Cardiac muscle cell (in vitro differentiated cells and primary cell): ENCODE data around the gene CTIF. TPM values are rescaled to one million over a fixed set of nuclear protein-coding genes. Genes with fewer than 3 reads are reported as not detected.

Experiments used
- DNase-seq, 2 donors: peaks; one replicate each; pipeline versions ENCODE4 v3.0.0 to v3.0.0-alpha.2; 2010 to 2017; ENCODE audit warnings: low read depth in 1 of 2, low spot score in 1 of 2
- H3K27ac ChIP-seq: fragments of 200-600 bp; sonication (generic); 2 replicates; pipeline ENCODE4 v1.5.1; 2016
- H3K27me3 ChIP-seq: fragments of 200-600 bp; sonication (generic); 2 replicates; pipeline ENCODE4 v1.6.0; 2016; ENCODE audit warnings: control low read depth
- H3K36me3 ChIP-seq: fragments of 200-600 bp; sonication (generic); 2 replicates; pipeline ENCODE4 v1.5.1; 2016; ENCODE audit warnings: control low read depth
- H3K4me1 ChIP-seq: fragments of 200-600 bp; sonication (generic); 2 replicates; pipeline ENCODE4 v1.8.1; 2017; ENCODE audit warnings: low read depth, mild to moderate bottlenecking, mixed run types
- H3K4me3 ChIP-seq: fragments of 200-600 bp; sonication (generic); 2 replicates; pipeline ENCODE4 v1.5.1; 2016; ENCODE audit warnings: mild to moderate bottlenecking
- H3K9me3 ChIP-seq: fragments of 200-600 bp; sonication (generic); 2 replicates; pipeline ENCODE4 v1.5.1; 2017; ENCODE audit warnings: low read depth, mild to moderate bottlenecking, control low read depth
- CTCF ChIP-seq: IDR thresholded peaks from 2 replicates; pipeline ENCODE4 v1.5.1; 2012; ENCODE audit warnings: low read depth, mild to moderate bottlenecking, low read length
- polyA plus RNA-seq: library from polyadenylated mRNA; unstranded; fragments of >200 nt; fragmentation: Nextera tagmentation; extraction: Ambion mirVana; gene quantifications from 2 replicates; pipeline ENCODE4 v1.2.1, GENCODE V29; 2016
- total RNA-seq: library from RNA; depleted of rRNA; stranded (reverse); fragments of >200 nt; gene quantifications from 2 replicates; pipeline ENCODE4 v1.2.3, GENCODE V29; 2016

CTIF gene
- total and polyA plus RNA-seq, 2 experiments from 2014 or later: 16.5 to 22.0 TPM

DNA sequence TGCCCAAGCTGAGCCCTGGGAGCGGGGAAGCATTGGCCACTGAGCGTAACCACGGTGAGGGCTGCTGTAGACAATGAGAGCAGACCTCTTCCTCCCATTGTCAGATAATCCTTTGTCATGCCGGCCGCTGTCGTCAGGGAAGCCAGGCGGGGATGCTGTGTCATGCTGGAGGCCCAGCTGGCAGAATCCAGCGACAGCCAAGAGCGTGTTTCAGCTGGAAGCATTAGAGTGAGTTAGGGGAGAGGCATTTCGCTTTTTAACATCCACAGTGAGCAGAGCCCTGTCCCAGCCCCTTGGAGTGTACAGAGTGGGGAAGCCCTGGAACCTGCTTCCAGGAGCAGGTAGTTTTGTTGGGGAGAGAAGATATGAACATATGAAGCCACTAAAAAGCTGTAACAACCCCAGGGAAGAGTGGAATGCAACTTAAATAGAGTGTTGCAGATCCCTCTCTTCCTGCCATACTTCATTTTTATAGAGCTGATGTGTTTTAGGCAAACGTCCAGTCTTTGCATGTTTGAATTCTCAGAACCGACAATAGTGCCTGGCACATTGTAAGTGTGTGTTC lies 7.0 kb downstream of the CTIF start:
- peak; percentile 60 to 73 for DNase-seq
- Histone ChIP-seq H3K27me3 (no peaks in the 10 kb centered on the region), H3K4me1 (peaks cover 11% of the 10 kb centered on the region), H3K27ac (no peak overlapping the region), H3K9me3 (no peaks in the 10 kb centered on the region), H3K4me3 (no peak overlapping the region), H3K36me3 (no peaks in the 10 kb centered on the region)
- no peak for TF ChIP-seq CTCF

- Histone ChIP-seq H3K36me3 (no peaks in the 10 kb centered on the region), H3K27me3 (no peaks in the 10 kb centered on the region), H3K4me3 (no peak overlapping the region), H3K9me3 (no peaks in the 10 kb centered on the region), H3K4me1 (peaks cover 11% of the 10 kb centered on the region), H3K27ac (no peak overlapping the region)
- TF ChIP-seq CTCF: no peak
- peak in 1 of 2 donors; percentile 78 for DNase-seq
Observed at GRCh38 chr18:48546396-48546795, 7.6 kb downstream of the CTIF start.

GRCh38 chr18:48547531-48547981 lies 8.7 kb downstream of the CTIF start:
- Histone ChIP-seq H3K4me3 (no peak overlapping the region), H3K9me3 (no peaks in the 10 kb centered on the region), H3K27ac (no peak overlapping the region), H3K27me3 (no peaks in the 10 kb centered on the region), H3K4me1 (peaks cover 11% of the 10 kb centered on the region), H3K36me3 (no peaks in the 10 kb centered on the region)
- no peak for DNase-seq
- no peak for TF ChIP-seq CTCF

GRCh38 chr18:48548011-48548771 lies 9.4 kb downstream of the CTIF start:
- Histone ChIP-seq H3K27ac (no peak overlapping the region), H3K4me1 (peaks cover 11% of the 10 kb centered on the region), H3K4me3 (no peak overlapping the region), H3K36me3 (no peaks in the 10 kb centered on the region), H3K27me3 (no peaks in the 10 kb centered on the region), H3K9me3 (no peaks in the 10 kb centered on the region)
- DNase-seq: peak in 1 of 2 donors; percentile 80
- no peak for TF ChIP-seq CTCF

- Histone ChIP-seq H3K9me3 (no peaks in the 10 kb centered on the region), H3K27me3 (no peaks in the 10 kb centered on the region), H3K36me3 (no peaks in the 10 kb centered on the region), H3K4me3 (no peak overlapping the region), H3K27ac (no peak overlapping the region), H3K4me1 (peaks cover 7% of the 10 kb centered on the region)
- no peak for DNase-seq
- TF ChIP-seq CTCF: no peak
Observed at GRCh38 chr18:48548921-48549320, 10.1 kb downstream of the CTIF start.
